22Rv1 (cell line): Measurements from ENCODE around the gene PLA2R1.

ENCODE experiments used
- ZFX ChIP-seq: fragments of 450-650 bp; IDR thresholded peaks from 2 replicates; pipeline ENCODE4 v1.6.1; 2017; ENCODE audit warnings: antibody characterized with exemption, borderline replicate concordance
- TF ChIP-seq, protein P1 (sequence below): fragments of 450-650 bp; IDR thresholded peaks from 2 replicates; pipeline ENCODE4 v1.5.1; 2017; ENCODE audit warnings: mild to moderate bottlenecking

DNA sequence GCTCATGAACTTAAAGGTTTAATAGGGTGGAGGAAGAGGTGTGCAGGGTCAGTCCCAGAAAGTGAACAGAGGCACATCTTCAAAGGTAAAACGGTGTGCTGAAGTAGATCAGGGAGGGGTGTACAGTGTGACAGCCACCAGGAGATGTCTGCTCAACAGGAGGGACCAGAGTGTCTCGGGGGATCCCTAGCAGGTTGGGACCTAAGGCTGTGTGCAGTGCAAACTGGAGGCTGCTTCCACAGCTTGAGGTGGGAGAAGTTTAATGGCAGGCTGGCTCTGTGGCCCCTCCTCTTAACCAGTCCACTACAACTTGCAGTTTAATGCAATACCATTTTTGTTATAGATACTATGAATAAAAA, 33.2 kb downstream of the PLA2R1 start:
- TF ChIP-seq, protein P1, sequence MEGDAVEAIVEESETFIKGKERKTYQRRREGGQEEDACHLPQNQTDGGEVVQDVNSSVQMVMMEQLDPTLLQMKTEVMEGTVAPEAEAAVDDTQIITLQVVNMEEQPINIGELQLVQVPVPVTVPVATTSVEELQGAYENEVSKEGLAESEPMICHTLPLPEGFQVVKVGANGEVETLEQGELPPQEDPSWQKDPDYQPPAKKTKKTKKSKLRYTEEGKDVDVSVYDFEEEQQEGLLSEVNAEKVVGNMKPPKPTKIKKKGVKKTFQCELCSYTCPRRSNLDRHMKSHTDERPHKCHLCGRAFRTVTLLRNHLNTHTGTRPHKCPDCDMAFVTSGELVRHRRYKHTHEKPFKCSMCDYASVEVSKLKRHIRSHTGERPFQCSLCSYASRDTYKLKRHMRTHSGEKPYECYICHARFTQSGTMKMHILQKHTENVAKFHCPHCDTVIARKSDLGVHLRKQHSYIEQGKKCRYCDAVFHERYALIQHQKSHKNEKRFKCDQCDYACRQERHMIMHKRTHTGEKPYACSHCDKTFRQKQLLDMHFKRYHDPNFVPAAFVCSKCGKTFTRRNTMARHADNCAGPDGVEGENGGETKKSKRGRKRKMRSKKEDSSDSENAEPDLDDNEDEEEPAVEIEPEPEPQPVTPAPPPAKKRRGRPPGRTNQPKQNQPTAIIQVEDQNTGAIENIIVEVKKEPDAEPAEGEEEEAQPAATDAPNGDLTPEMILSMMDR = no peak
- no peak for TF ChIP-seq ZFX
